ENCODE measurements around the gene ISG20.
"Not testable (repeated sequence)": the region's sequence is repeated elsewhere in the genome, so short reads cannot be mapped to it uniquely, and the experiment has no call there.

The ISG20 gene

GRCh38 chr15:88619796-88620195 is 19.0 kb upstream of the ISG20 start:
- no peak for DNase-seq (ENCODE audit: low read depth)

GRCh38 chr15:88620995-88621772 is 17.6 kb upstream of the ISG20 start, which contains the start of gene AEN:
Gene AEN (plus strand): TSS chr15:88621340. CDS start chr15:88626210, 4,870 bp downstream.
- DNase-seq (ENCODE audit: low read depth), result peak; percentile 94

- DNase-seq (ENCODE audit: low read depth), result peak; percentile 38
Measured at GRCh38 chr15:88621789-88622604, 16.8 kb upstream of the ISG20 start.

- no peak for DNase-seq (ENCODE audit: low read depth)
Measured at GRCh38 chr15:88622605-88622975, 16.2 kb upstream of the ISG20 start.

- peak; percentile 79 for DNase-seq (ENCODE audit: low read depth)
Measured at GRCh38 chr15:88623061-88623460, 15.8 kb upstream of the ISG20 start.

GRCh38 chr15:88623632-88624031 is 15.2 kb upstream of the ISG20 start:
- no peak for DNase-seq (ENCODE audit: low read depth)

- no peak for DNase-seq (ENCODE audit: low read depth)
Measured at GRCh38 chr15:88624156-88624970, 14.5 kb upstream of the ISG20 start.

GRCh38 chr15:88624971-88625490 is 13.8 kb upstream of the ISG20 start:
- no peak for DNase-seq (ENCODE audit: low read depth)

GRCh38 chr15:88625943-88626741 is 12.7 kb upstream of the ISG20 start:
- no peak for DNase-seq (ENCODE audit: low read depth)

- DNase-seq (ENCODE audit: low read depth), result no peak
Measured at GRCh38 chr15:88627463-88627862, 11.4 kb upstream of the ISG20 start.

GRCh38 chr15:88628018-88628654 is 10.7 kb upstream of the ISG20 start:
- DNase-seq (ENCODE audit: low read depth), result no peak

- no peak for DNase-seq (ENCODE audit: low read depth)
Measured at GRCh38 chr15:88629071-88629470, 9.7 kb upstream of the ISG20 start.

GRCh38 chr15:88630141-88630721 is 8.6 kb upstream of the ISG20 start:
- no peak for DNase-seq (ENCODE audit: low read depth)

- DNase-seq (ENCODE audit: low read depth), result no peak
Measured at GRCh38 chr15:88630798-88631463, 7.9 kb upstream of the ISG20 start.

GRCh38 chr15:88631464-88632028 is 7.3 kb upstream of the ISG20 start:
- DNase-seq (ENCODE audit: low read depth), result no peak

GRCh38 chr15:88632797-88633196 is 6.0 kb upstream of the ISG20 start:
- not testable (repeated sequence) for DNase-seq (ENCODE audit: low read depth)

GRCh38 chr15:88634449-88634848 is 4.4 kb upstream of the ISG20 start:
- DNase-seq (ENCODE audit: low read depth), result no peak

- DNase-seq (ENCODE audit: low read depth), result no peak
Measured at GRCh38 chr15:88635318-88635717, 3.5 kb upstream of the ISG20 start.

GRCh38 chr15:88636050-88636449 is 2.8 kb upstream of the ISG20 start:
- no peak for DNase-seq (ENCODE audit: low read depth)

GRCh38 chr15:88636654-88637053 is 2.2 kb upstream of the ISG20 start:
- DNase-seq (ENCODE audit: low read depth), result no peak
